ENCODE measurements around the gene ACACB.

- no peak for TF ChIP-seq ERG (CRISPR knock-in tag; IDR thresholded peaks at IDR 0.05)
- no peak for TF ChIP-seq CBFB (CRISPR knock-in tag; IDR thresholded peaks at IDR 0.05; ENCODE audit: low read depth)
- no peak for TF ChIP-seq E2F4 (CRISPR knock-in tag; IDR thresholded peaks at IDR 0.05; ENCODE audit: borderline replicate concordance, low read depth)
- TF ChIP-seq ATF1 (CRISPR knock-in tag; IDR thresholded peaks at IDR 0.05) = no peak
- TF ChIP-seq, protein P1, sequence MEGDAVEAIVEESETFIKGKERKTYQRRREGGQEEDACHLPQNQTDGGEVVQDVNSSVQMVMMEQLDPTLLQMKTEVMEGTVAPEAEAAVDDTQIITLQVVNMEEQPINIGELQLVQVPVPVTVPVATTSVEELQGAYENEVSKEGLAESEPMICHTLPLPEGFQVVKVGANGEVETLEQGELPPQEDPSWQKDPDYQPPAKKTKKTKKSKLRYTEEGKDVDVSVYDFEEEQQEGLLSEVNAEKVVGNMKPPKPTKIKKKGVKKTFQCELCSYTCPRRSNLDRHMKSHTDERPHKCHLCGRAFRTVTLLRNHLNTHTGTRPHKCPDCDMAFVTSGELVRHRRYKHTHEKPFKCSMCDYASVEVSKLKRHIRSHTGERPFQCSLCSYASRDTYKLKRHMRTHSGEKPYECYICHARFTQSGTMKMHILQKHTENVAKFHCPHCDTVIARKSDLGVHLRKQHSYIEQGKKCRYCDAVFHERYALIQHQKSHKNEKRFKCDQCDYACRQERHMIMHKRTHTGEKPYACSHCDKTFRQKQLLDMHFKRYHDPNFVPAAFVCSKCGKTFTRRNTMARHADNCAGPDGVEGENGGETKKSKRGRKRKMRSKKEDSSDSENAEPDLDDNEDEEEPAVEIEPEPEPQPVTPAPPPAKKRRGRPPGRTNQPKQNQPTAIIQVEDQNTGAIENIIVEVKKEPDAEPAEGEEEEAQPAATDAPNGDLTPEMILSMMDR (IDR thresholded peaks at IDR 0.05) = no peak
- TF ChIP-seq NR3C1 (CRISPR knock-in tag; conservative IDR thresholded peaks at IDR 0.05; ENCODE audit: low read depth) = no peak
- TF ChIP-seq ZNF396 (CRISPR knock-in tag; IDR thresholded peaks at IDR 0.05; ENCODE audit: borderline replicate concordance) = no peak
- no peak for TF ChIP-seq ATF2 (CRISPR knock-in tag; IDR thresholded peaks at IDR 0.05; ENCODE audit: borderline replicate concordance, low read depth)
- TF ChIP-seq ZNF121 (CRISPR knock-in tag; IDR thresholded peaks at IDR 0.05) = no peak
- TF ChIP-seq NR1H2 (CRISPR knock-in tag; IDR thresholded peaks at IDR 0.05) = no peak
- no peak for TF ChIP-seq ATF6 (CRISPR knock-in tag; IDR thresholded peaks at IDR 0.05)
- no peak for TF ChIP-seq IRF1 (CRISPR knock-in tag; IDR thresholded peaks at IDR 0.05)
- no peak for TF ChIP-seq HMGXB4 (CRISPR knock-in tag; IDR thresholded peaks at IDR 0.05)
Observed at GRCh38 chr12:109277255-109277898, 161.0 kb downstream of the ACACB start.
